Measurements from ENCODE around the gene ORC1.

Gene ORC1

GRCh38 chr1:52348704-52349300 lies 55.4 kb downstream of the ORC1 start:
- H3K27me3 ChIP-seq (ENCODE audit: control insufficient read depth, insufficient read depth, low read length): no peaks in the 10 kb centered on the region
- H3K4me3 ChIP-seq (ENCODE audit: low read length): no peak overlapping the region
- DNase-seq (ENCODE audit: low read depth, low spot score): no peak
- peaks cover 9% of the 10 kb centered on the region for H3K36me3 ChIP-seq (ENCODE audit: control insufficient read depth, insufficient read depth, low read length)
- no CpG with 5 or more reads among the region's 8 CpGs for WGBS (ENCODE audit: insufficient coverage, insufficient read length)
- no peak overlapping the region for H3K27ac ChIP-seq (ENCODE audit: low read length)
- peaks cover 2% of the 10 kb centered on the region; the same call in 1 of the 2 replicates for H3K4me1 ChIP-seq (ENCODE audit: control insufficient read depth, insufficient read depth, low read length)
- no peaks in the 10 kb centered on the region for H3K9me3 ChIP-seq (ENCODE audit: control insufficient read depth, insufficient read depth, low read length)

- H3K4me3 ChIP-seq (ENCODE audit: low read length): no peak overlapping the region
- peaks cover 2% of the 10 kb centered on the region; the same call in 1 of the 2 replicates for H3K4me1 ChIP-seq (ENCODE audit: control insufficient read depth, insufficient read depth, low read length)
- DNase-seq (ENCODE audit: low read depth, low spot score): no peak
- no peaks in the 10 kb centered on the region for H3K9me3 ChIP-seq (ENCODE audit: control insufficient read depth, insufficient read depth, low read length)
- no CpG with 5 or more reads among the region's 4 CpGs for WGBS (ENCODE audit: insufficient coverage, insufficient read length)
- no peak overlapping the region for H3K27ac ChIP-seq (ENCODE audit: low read length)
- no peaks in the 10 kb centered on the region for H3K27me3 ChIP-seq (ENCODE audit: control insufficient read depth, insufficient read depth, low read length)
- H3K36me3 ChIP-seq (ENCODE audit: control insufficient read depth, insufficient read depth, low read length): no peaks in the 10 kb centered on the region
Measured at GRCh38 chr1:52346653-52347052, 57.6 kb downstream of the ORC1 start.

GRCh38 chr1:52345252-52345651 lies 59.0 kb downstream of the ORC1 start:
- no peaks in the 10 kb centered on the region for H3K27me3 ChIP-seq (ENCODE audit: control insufficient read depth, insufficient read depth, low read length)
- WGBS (ENCODE audit: insufficient coverage, insufficient read length): no CpG with 5 or more reads among the region's 2 CpGs
- no peak overlapping the region for H3K27ac ChIP-seq (ENCODE audit: low read length)
- H3K9me3 ChIP-seq (ENCODE audit: control insufficient read depth, insufficient read depth, low read length): no peaks in the 10 kb centered on the region
- H3K36me3 ChIP-seq (ENCODE audit: control insufficient read depth, insufficient read depth, low read length): no peaks in the 10 kb centered on the region
- no peak overlapping the region for H3K4me3 ChIP-seq (ENCODE audit: low read length)
- DNase-seq (ENCODE audit: low read depth, low spot score): no peak
- H3K4me1 ChIP-seq (ENCODE audit: control insufficient read depth, insufficient read depth, low read length): no peaks in the 10 kb centered on the region

- Histone ChIP-seq H3K4me3 (ENCODE audit: low read length) (no peak overlapping the region), H3K27me3 (ENCODE audit: control insufficient read depth, insufficient read depth, low read length) (no peaks in the 10 kb centered on the region), H3K27ac (ENCODE audit: low read length) (no peak overlapping the region), H3K4me1 (ENCODE audit: control insufficient read depth, insufficient read depth, low read length) (no peaks in the 10 kb centered on the region), H3K9me3 (ENCODE audit: control insufficient read depth, insufficient read depth, low read length) (no peaks in the 10 kb centered on the region), H3K36me3 (ENCODE audit: control insufficient read depth, insufficient read depth, low read length) (no peaks in the 10 kb centered on the region)
- no peak for DNase-seq (ENCODE audit: low read depth, low spot score)
- no CpG with 5 or more reads among the region's 3 CpGs for WGBS (ENCODE audit: insufficient coverage, insufficient read length)
Measured at GRCh38 chr1:52343979-52344378, 60.2 kb downstream of the ORC1 start.

- Histone ChIP-seq H3K4me1 (ENCODE audit: control insufficient read depth, insufficient read depth, low read length) (no peaks in the 10 kb centered on the region), H3K36me3 (ENCODE audit: control insufficient read depth, insufficient read depth, low read length) (no peaks in the 10 kb centered on the region), H3K27ac (ENCODE audit: low read length) (no peak overlapping the region), H3K9me3 (ENCODE audit: control insufficient read depth, insufficient read depth, low read length) (no peaks in the 10 kb centered on the region), H3K27me3 (ENCODE audit: control insufficient read depth, insufficient read depth, low read length) (no peaks in the 10 kb centered on the region), H3K4me3 (ENCODE audit: low read length) (no peak overlapping the region)
- WGBS (ENCODE audit: insufficient coverage, insufficient read length): no CpG with 5 or more reads among the region's 7 CpGs
- no peak for DNase-seq (ENCODE audit: low read depth, low spot score)
Measured at GRCh38 chr1:52341655-52342260, 62.5 kb downstream of the ORC1 start.

- H3K27ac ChIP-seq (ENCODE audit: low read length): no peak overlapping the region
- no peaks in the 10 kb centered on the region for H3K9me3 ChIP-seq (ENCODE audit: control insufficient read depth, insufficient read depth, low read length)
- WGBS (ENCODE audit: insufficient coverage, insufficient read length): no CpG with 5 or more reads among the region's 2 CpGs
- H3K36me3 ChIP-seq (ENCODE audit: control insufficient read depth, insufficient read depth, low read length): no peaks in the 10 kb centered on the region
- H3K27me3 ChIP-seq (ENCODE audit: control insufficient read depth, insufficient read depth, low read length): no peaks in the 10 kb centered on the region
- no peaks in the 10 kb centered on the region for H3K4me1 ChIP-seq (ENCODE audit: control insufficient read depth, insufficient read depth, low read length)
- no peak for DNase-seq (ENCODE audit: low read depth, low spot score)
- H3K4me3 ChIP-seq (ENCODE audit: low read length): no peak overlapping the region
Measured at GRCh38 chr1:52337439-52337838, 66.8 kb downstream of the ORC1 start.

GRCh38 chr1:52334906-52335528 lies 69.2 kb downstream of the ORC1 start:
- no peak overlapping the region for H3K4me3 ChIP-seq (ENCODE audit: low read length)
- no CpG with 5 or more reads among the region's 3 CpGs for WGBS (ENCODE audit: insufficient coverage, insufficient read length)
- no peaks in the 10 kb centered on the region for H3K4me1 ChIP-seq (ENCODE audit: control insufficient read depth, insufficient read depth, low read length)
- no peaks in the 10 kb centered on the region for H3K9me3 ChIP-seq (ENCODE audit: control insufficient read depth, insufficient read depth, low read length)
- no peaks in the 10 kb centered on the region for H3K27me3 ChIP-seq (ENCODE audit: control insufficient read depth, insufficient read depth, low read length)
- no peaks in the 10 kb centered on the region for H3K36me3 ChIP-seq (ENCODE audit: control insufficient read depth, insufficient read depth, low read length)
- no peak for DNase-seq (ENCODE audit: low read depth, low spot score)
- no peak overlapping the region for H3K27ac ChIP-seq (ENCODE audit: low read length)

GRCh38 chr1:52332411-52332810 lies 71.8 kb downstream of the ORC1 start:
- H3K4me3 ChIP-seq (ENCODE audit: low read length): no peak overlapping the region
- H3K27me3 ChIP-seq (ENCODE audit: control insufficient read depth, insufficient read depth, low read length): no peaks in the 10 kb centered on the region
- WGBS (ENCODE audit: insufficient coverage, insufficient read length): no CpG with 5 or more reads among the region's 1 CpG

GRCh38 chr1:52328615-52329014 lies 75.6 kb downstream of the ORC1 start:
- no peaks in the 10 kb centered on the region for H3K27me3 ChIP-seq (ENCODE audit: control insufficient read depth, insufficient read depth, low read length)
- H3K36me3 ChIP-seq (ENCODE audit: control insufficient read depth, insufficient read depth, low read length): no peaks in the 10 kb centered on the region
- WGBS (ENCODE audit: insufficient coverage, insufficient read length): no CpG with 5 or more reads among the region's 1 CpG
- H3K9me3 ChIP-seq (ENCODE audit: control insufficient read depth, insufficient read depth, low read length): no peaks in the 10 kb centered on the region
- H3K27ac ChIP-seq (ENCODE audit: low read length): no peak overlapping the region
- no peaks in the 10 kb centered on the region for H3K4me1 ChIP-seq (ENCODE audit: control insufficient read depth, insufficient read depth, low read length)
- no peak overlapping the region for H3K4me3 ChIP-seq (ENCODE audit: low read length)
- DNase-seq (ENCODE audit: low read depth, low spot score): no peak

More at GRCh38 chr1:52332411-52332810, 71.8 kb downstream of the ORC1 start:
- no peaks in the 10 kb centered on the region for H3K4me1 ChIP-seq (ENCODE audit: control insufficient read depth, insufficient read depth, low read length)
- no peaks in the 10 kb centered on the region for H3K9me3 ChIP-seq (ENCODE audit: control insufficient read depth, insufficient read depth, low read length)
- H3K27ac ChIP-seq (ENCODE audit: low read length): no peak overlapping the region
- no peaks in the 10 kb centered on the region for H3K36me3 ChIP-seq (ENCODE audit: control insufficient read depth, insufficient read depth, low read length)
- no peak for DNase-seq (ENCODE audit: low read depth, low spot score)

GRCh38 chr1:52325786-52326185 lies 78.4 kb downstream of the ORC1 start:
- H3K4me3 ChIP-seq (ENCODE audit: low read length): no peak overlapping the region
- no peaks in the 10 kb centered on the region for H3K36me3 ChIP-seq (ENCODE audit: control insufficient read depth, insufficient read depth, low read length)
- DNase-seq (ENCODE audit: low read depth, low spot score): no peak
- H3K9me3 ChIP-seq (ENCODE audit: control insufficient read depth, insufficient read depth, low read length): no peaks in the 10 kb centered on the region
- no peaks in the 10 kb centered on the region for H3K27me3 ChIP-seq (ENCODE audit: control insufficient read depth, insufficient read depth, low read length)
- no peaks in the 10 kb centered on the region for H3K4me1 ChIP-seq (ENCODE audit: control insufficient read depth, insufficient read depth, low read length)
- H3K27ac ChIP-seq (ENCODE audit: low read length): no peak overlapping the region
- no CpG with 5 or more reads among the region's 5 CpGs for WGBS (ENCODE audit: insufficient coverage, insufficient read length)

Data from iPS DF 6.9 (cell line).